HepG2 (cell line): ENCODE results near the gene CENPW. TPM values are rescaled to one million over a fixed set of nuclear protein-coding genes. Genes with fewer than 3 reads are reported as not detected.

ENCODE experiments used
- ATAC-seq: fragments of 200-7000 bp; cut with Tn5 transposase; 3 replicates; pipeline ENCODE4 v1.9.1; 2020; ENCODE audit warnings: mild to moderate bottlenecking, moderate library complexity
- BruUV-seq: library from RNA; stranded (reverse); fragments of 400-500 nt; replicated peaks from 2 replicates; lab custom pipeline; 2021; lab: Mats Ljungman, UMichigan
- CTCF ChIA-PET: fragments of 300-600 bp; formaldehyde crosslinking; extraction: SDS; loops from one replicate; lab custom pipeline; 2021; ENCODE audit warnings: low total read pairs, inconsistent platforms, low intra/inter-chr PET ratio; lab: Yijun Ruan, JAX
- POLR2A ChIA-PET: fragments of 350-600 bp; sonication (Branson Sonifier 250); formaldehyde crosslinking; loops from one replicate; lab custom pipeline; 2020; ENCODE audit warnings: antibody characterized with exemption, inconsistent platforms; lab: Yijun Ruan, JAX
- DNase-seq: peaks from one replicate; pipeline ENCODE4 v3.0.0-alpha.2; 2015; ENCODE audit warnings: low spot score
- FAIRE-seq: peaks from 3 replicates; lab custom pipeline; 2011; peaks lifted over from hg19 to GRCh38; lab: Jason Lieb, UNC
- H2AFZ ChIP-seq: one replicate; pipeline ENCODE4 v1.6.1; 2011; ENCODE audit warnings: low read length, inconsistent platforms
- H3K27ac ChIP-seq: fragments of 300-600 bp; 3 replicates; pipeline ENCODE4 v1.8.0; 2011; ENCODE audit warnings: mixed run types, mild to moderate bottlenecking, mixed read lengths, low read length, inconsistent platforms; ENCODE audit not compliant: insufficient read depth; ENCODE audit errors: extremely low read length
- H3K27me3 ChIP-seq, 2 experiments: fragments of 200-600 bp in 1 of 2; 2 replicates in 1 of 2; 3 replicates in 1 of 2; pipeline versions ENCODE4 v1.6.0 to v1.8.0; 2011; ENCODE audit warnings: low read length in 2 of 2, mild to moderate bottlenecking in 2 of 2, moderate library complexity in 2 of 2, inconsistent platforms in 1 of 2; ENCODE audit not compliant: insufficient read depth in 2 of 2, control insufficient read depth in 1 of 2
- H3K36me3 ChIP-seq, 2 experiments: fragments of 200-600 bp in 1 of 2; replicated peaks in 1 of 2; 2 replicates in 1 of 2; 3 replicates in 1 of 2; pipeline versions ENCODE4 v1.5.1 to v1.8.0; 2011; ENCODE audit warnings: low read length in 2 of 2, inconsistent platforms in 1 of 2; ENCODE audit not compliant: insufficient read depth in 2 of 2, control insufficient read depth in 1 of 2
- H3K4me1 ChIP-seq: 2 replicates; pipeline ENCODE4 v1.5.1; 2012; ENCODE audit warnings: low read length, inconsistent platforms; ENCODE audit not compliant: insufficient read depth
- H3K4me2 ChIP-seq: 2 replicates; pipeline ENCODE4 v1.6.0; 2011; ENCODE audit warnings: low read depth, low read length, inconsistent platforms
- H3K4me3 ChIP-seq, 3 experiments: fragments of 200-600 bp in 1 of 3; sonication (generic), shearing (Covaris generic) in 1 of 3; replicated peaks in 1 of 3; 2 replicates each; pipeline ENCODE4 v1.5.1; 2011 to 2016; ENCODE audit warnings: low read length in 3 of 3, inconsistent platforms in 2 of 3, low read depth in 2 of 3, mild to moderate bottlenecking in 2 of 3, control low read depth in 1 of 3, mixed read lengths in 1 of 3; ENCODE audit not compliant: insufficient read depth in 1 of 3
- H3K79me2 ChIP-seq: one replicate; pipeline ENCODE4 v1.6.1; 2011; ENCODE audit warnings: low read length, inconsistent platforms; ENCODE audit not compliant: insufficient read depth
- H3K9ac ChIP-seq: 2 replicates; pipeline ENCODE4 v1.6.0; 2011; ENCODE audit warnings: mild to moderate bottlenecking, low read depth, low read length, inconsistent platforms; ENCODE audit not compliant: insufficient read depth
- H3K9me3 ChIP-seq: 2 replicates; pipeline ENCODE4 v1.5.1; 2012; ENCODE audit warnings: mild to moderate bottlenecking, low read length
- H4K20me1 ChIP-seq: 2 replicates; pipeline ENCODE4 v1.6.0; 2011; ENCODE audit warnings: inconsistent platforms, mild to moderate bottlenecking, low read length, moderate library complexity; ENCODE audit not compliant: insufficient read depth
- GFI1 ChIP-seq: sonication (generic); formaldehyde crosslinking; IDR thresholded peaks from 2 replicates; pipeline ENCODE4 v1.5.0; 2020; ENCODE audit warnings: missing genetic modification reagents, mild to moderate bottlenecking, borderline replicate concordance
- HNRNPH1 ChIP-seq: fragments of 200-400 bp; formaldehyde crosslinking; optimal IDR thresholded peaks from 2 replicates; pipeline ENCODE3; 2017; ENCODE audit warnings: mild to moderate bottlenecking, low read depth, low read length
- KDM5A ChIP-seq: fragments of 200-600 bp; sonication (generic); IDR thresholded peaks from 2 replicates; pipeline ENCODE4 v1.7.0; 2018; ENCODE audit warnings: antibody characterized with exemption, mild to moderate bottlenecking, low read length, borderline replicate concordance
- NPAS2 ChIP-seq: sonication (generic); formaldehyde crosslinking; IDR thresholded peaks from 2 replicates; pipeline ENCODE4 v1.8.0; 2022; ENCODE audit warnings: mild to moderate bottlenecking, missing genetic modification reagents, borderline replicate concordance
- SATB2 ChIP-seq: sonication (generic); formaldehyde crosslinking; IDR thresholded peaks from 2 replicates; pipeline ENCODE4 v1.5.0; 2020; ENCODE audit warnings: missing genetic modification reagents
- SKI ChIP-seq: fragments of 450-650 bp; IDR thresholded peaks from one replicate; pipeline ENCODE4 v1.6.1; 2018; ENCODE audit warnings: mild to moderate bottlenecking; ENCODE audit not compliant: partially characterized antibody
- in situ Hi-C: cut with HindIII; loops from 2 replicates; pipeline ENCODE4 v1.10.0; 2017; ENCODE audit warnings: low pct_unique_long_range_greater_than_20kb; ENCODE audit not compliant: extremely low pct_ligation_motif_present
- intact Hi-C: fragments of 100-400 bp; cut with micrococcal nuclease; formaldehyde crosslinking; loops from one replicate; pipeline ENCODE4 v1.10.0; 2022; ENCODE audit not compliant: unreplicated experiment
- polyA plus RNA-seq, 8 experiments: library from polyadenylated mRNA; depleted of rRNA in 3 of 8; stranded (reverse) in 7 of 8; unstranded in 1 of 8; fragments of >200 nt; fragmentation: Illumina TruSeq in 4 of 8; extraction: Trizol in 4 of 8; gene quantifications; 2 replicates each; pipeline versions ENCODE4 v1.2.1 to v1.2.3, GENCODE V29; 2011 to 2016; ENCODE audit warnings: low read depth in 4 of 8, missing spikeins in 1 of 8, mixed read lengths in 1 of 8; ENCODE audit not compliant: insufficient read depth in 1 of 8
- total RNA-seq, 5 experiments: library from RNA; depleted of rRNA; stranded (reverse); fragments of >200 nt; fragmentation: Illumina TruSeq; extraction: Trizol; gene quantifications; 2 replicates each; pipeline ENCODE4 v1.2.3, GENCODE V29; 2016; ENCODE audit warnings: low read depth in 1 of 5
- TF ChIP-seq, protein P1 (sequence below): sonication (generic); formaldehyde crosslinking; IDR thresholded peaks from 2 replicates; pipeline ENCODE4 v1.4.0; 2020; ENCODE audit warnings: missing genetic modification reagents, mild to moderate bottlenecking, borderline replicate concordance
- TF ChIP-seq, protein P2 (sequence below): sonication (generic); formaldehyde crosslinking; IDR thresholded peaks from 2 replicates; pipeline ENCODE4 v1.4.0; 2020; ENCODE audit warnings: missing genetic modification reagents, borderline replicate concordance
- TF ChIP-seq, protein P3 (sequence below): sonication (generic); formaldehyde crosslinking; IDR thresholded peaks from 2 replicates; pipeline ENCODE4 v1.8.1; 2023; ENCODE audit warnings: mild to moderate bottlenecking, moderate library complexity, missing genetic modification reagents
- TF ChIP-seq, protein P4 (sequence below): sonication (generic); formaldehyde crosslinking; IDR thresholded peaks from 2 replicates; pipeline ENCODE4 v1.4.0; 2020; ENCODE audit warnings: missing genetic modification reagents

CENPW gene
- total and polyA plus RNA-seq, 2 of the 13 experiments (the other 11 are each of a cell fraction or from before 2014, with no cell fraction given), result 8.6 to 94.7 TPM

DNA sequence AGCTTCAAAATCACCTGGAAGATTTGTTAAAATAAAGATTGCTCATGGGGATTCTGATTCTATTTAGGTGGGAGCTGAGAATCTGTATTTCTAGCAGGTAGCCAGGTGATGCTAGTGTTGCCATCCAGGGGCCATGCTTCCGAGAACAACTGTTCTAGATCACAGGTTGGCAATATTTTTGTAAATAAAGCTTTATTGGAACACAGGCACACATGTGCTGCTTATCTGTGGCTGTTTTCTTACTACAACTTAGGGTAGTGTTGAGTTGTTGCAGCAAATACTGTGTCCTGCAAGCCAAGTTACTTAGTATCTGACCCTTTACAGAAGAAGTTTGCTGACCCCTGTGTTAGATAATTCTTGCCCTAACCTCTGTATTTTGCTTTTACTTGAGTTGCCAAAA is 12.0 kb downstream of the CENPW start (continued):
- TF ChIP-seq, protein P1, sequence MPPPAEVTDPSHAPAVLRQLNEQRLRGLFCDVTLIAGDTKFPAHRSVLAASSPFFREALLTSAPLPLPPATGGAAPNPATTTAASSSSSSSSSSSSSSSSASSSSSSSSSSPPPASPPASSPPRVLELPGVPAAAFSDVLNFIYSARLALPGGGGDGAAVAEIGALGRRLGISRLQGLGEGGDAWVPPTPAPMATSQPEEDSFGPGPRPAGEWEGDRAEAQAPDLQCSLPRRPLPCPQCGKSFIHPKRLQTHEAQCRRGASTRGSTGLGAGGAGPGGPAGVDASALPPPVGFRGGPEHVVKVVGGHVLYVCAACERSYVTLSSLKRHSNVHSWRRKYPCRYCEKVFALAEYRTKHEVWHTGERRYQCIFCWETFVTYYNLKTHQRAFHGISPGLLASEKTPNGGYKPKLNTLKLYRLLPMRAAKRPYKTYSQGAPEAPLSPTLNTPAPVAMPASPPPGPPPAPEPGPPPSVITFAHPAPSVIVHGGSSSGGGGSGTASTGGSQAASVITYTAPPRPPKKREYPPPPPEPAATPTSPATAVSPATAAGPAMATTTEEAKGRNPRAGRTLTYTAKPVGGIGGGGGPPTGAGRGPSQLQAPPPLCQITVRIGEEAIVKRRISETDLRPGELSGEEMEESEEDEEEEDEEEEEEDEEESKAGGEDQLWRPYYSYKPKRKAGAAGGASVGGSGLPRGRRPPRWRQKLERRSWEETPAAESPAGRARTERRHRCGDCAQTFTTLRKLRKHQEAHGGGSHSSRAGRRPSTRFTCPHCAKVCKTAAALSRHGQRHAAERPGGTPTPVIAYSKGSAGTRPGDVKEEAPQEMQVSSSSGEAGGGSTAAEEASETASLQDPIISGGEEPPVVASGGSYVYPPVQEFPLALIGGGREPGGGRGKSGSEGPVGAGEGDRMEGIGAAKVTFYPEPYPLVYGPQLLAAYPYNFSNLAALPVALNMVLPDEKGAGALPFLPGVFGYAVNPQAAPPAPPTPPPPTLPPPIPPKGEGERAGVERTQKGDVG (CRISPR knock-in tag), result no peak
- TF ChIP-seq, all 625 proteins: peak for 0

DNA sequence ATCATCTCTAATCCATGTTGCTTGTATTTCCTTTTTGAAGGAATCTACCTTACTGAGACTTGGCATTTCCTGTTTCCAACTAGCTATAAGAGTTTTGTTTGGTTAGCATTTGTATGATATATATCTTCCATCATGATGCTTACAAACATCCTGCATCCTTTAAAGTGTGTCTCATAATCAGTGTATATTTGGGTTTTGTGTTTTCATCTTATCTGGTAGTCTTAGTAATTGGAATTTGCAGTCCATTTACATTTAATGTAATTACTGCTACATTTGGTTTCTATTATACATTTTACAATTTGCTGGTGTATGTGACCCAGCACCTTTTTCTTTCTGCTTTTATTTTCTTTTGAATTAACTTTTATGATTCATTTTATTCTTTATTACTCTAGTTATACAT is 12.6 kb downstream of the CENPW start:
- BruUV-seq, result no TSS peak
- ChIA-PET POLR2A (no interaction called here), CTCF (no interaction called here)
- Histone ChIP-seq H3K9ac (no peak overlapping the region), H3K36me3 (peaks cover 2 to 6% of the 10 kb centered on the region in 2 experiments; a peak in 3 of 5 replicates), H3K4me2 (no peak overlapping the region), H3K4me1 (no peaks in the 10 kb centered on the region), H3K4me3 (no peak overlapping the region), H2AFZ (no peak overlapping the region), H3K27ac (no peak overlapping the region), H3K79me2 (no peaks in the 10 kb centered on the region), H3K9me3 (peaks cover 6% of the 10 kb centered on the region; the same call in 1 of the 2 replicates), H3K27me3 (no peaks in the 10 kb centered on the region), H4K20me1 (no peaks in the 10 kb centered on the region)
- no peak for DNase-seq
- FAIRE-seq, result no peak
- in situ Hi-C loops (loop anchor here (25.0 kb wide), 2 partner anchors 310 to 760 kb away; partner anchors contain the start of gene RSPO3), intact Hi-C loops (no loop called here)
- no peak for ATAC-seq
- TF ChIP-seq, protein P2, sequence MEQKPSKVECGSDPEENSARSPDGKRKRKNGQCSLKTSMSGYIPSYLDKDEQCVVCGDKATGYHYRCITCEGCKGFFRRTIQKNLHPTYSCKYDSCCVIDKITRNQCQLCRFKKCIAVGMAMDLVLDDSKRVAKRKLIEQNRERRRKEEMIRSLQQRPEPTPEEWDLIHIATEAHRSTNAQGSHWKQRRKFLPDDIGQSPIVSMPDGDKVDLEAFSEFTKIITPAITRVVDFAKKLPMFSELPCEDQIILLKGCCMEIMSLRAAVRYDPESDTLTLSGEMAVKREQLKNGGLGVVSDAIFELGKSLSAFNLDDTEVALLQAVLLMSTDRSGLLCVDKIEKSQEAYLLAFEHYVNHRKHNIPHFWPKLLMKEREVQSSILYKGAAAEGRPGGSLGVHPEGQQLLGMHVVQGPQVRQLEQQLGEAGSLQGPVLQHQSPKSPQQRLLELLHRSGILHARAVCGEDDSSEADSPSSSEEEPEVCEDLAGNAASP (CRISPR knock-in tag), result no peak
- no peak for TF ChIP-seq HNRNPH1
- TF ChIP-seq, protein P3, sequence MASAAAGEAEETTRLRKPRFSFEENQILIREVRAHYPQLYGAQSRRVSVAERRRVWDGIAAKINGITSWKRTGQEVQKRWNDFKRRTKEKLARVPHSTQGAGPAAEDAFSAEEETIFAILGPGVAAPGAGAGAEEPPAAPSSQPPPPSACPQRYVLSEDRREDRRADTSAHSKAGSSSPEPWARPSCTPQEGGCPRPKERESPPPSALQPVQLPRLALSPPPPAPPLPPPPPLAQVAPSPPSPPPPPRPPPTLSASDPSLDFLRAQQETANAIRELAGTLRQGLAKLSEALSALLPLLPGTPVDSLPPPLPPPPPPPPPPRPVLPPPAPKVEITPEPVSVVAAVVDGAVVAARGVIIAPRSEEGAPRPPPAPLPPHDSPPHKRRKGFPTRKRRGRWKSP (CRISPR knock-in tag), result no peak
- no peak for TF ChIP-seq NPAS2 (CRISPR knock-in tag)
- TF ChIP-seq KDM5A, result no peak
- TF ChIP-seq GFI1 (CRISPR knock-in tag), result no peak
- TF ChIP-seq, protein P4, sequence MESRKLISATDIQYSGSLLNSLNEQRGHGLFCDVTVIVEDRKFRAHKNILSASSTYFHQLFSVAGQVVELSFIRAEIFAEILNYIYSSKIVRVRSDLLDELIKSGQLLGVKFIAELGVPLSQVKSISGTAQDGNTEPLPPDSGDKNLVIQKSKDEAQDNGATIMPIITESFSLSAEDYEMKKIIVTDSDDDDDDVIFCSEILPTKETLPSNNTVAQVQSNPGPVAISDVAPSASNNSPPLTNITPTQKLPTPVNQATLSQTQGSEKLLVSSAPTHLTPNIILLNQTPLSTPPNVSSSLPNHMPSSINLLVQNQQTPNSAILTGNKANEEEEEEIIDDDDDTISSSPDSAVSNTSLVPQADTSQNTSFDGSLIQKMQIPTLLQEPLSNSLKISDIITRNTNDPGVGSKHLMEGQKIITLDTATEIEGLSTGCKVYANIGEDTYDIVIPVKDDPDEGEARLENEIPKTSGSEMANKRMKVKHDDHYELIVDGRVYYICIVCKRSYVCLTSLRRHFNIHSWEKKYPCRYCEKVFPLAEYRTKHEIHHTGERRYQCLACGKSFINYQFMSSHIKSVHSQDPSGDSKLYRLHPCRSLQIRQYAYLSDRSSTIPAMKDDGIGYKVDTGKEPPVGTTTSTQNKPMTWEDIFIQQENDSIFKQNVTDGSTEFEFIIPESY, result no peak
- no peak for TF ChIP-seq SATB2 (CRISPR knock-in tag)
- TF ChIP-seq SKI, result no peak
